HL-60 (cell line): ENCODE measurements around the gene TOR2A.

ENCODE experiments used
- CTCF ChIP-seq: IDR thresholded peaks from one replicate; pipeline ENCODE4 v1.5.1; 2011; ENCODE audit warnings: low read length, control low read depth, inconsistent platforms; ENCODE audit not compliant: insufficient read depth
- POLR2AphosphoS5 ChIP-seq: IDR thresholded peaks from 2 replicates; pipeline ENCODE4 v1.6.1; 2012; ENCODE audit warnings: low read depth

GRCh38 chr9:127744398-127745110 lies 9.5 kb upstream of the TOR2A start:
- TF ChIP-seq CTCF (no peak), POLR2AphosphoS5 (no peak)
